NCI-H1417 treated with DMSO at 0.1 percent for 48 hours (cell line): ENCODE measurements around the gene DLGAP3.
"Not testable (repeated sequence)": the region's sequence is repeated elsewhere in the genome, so short reads cannot be mapped to it uniquely, and the experiment has no call there.

Experiments
- DNase-seq: peaks from one replicate; lab custom pipeline; 2025; lab: John Stamatoyannopoulos, UW

The DLGAP3 gene

GRCh38 chr1:34929497-34929852, at the start of gene DLGAP3:
Gene DLGAP3, minus strand, starts transcription at chr1:34929650. Its CDS starts 24,267 bp downstream, at chr1:34905383.
- no peak for DNase-seq

GRCh38 chr1:34978921-34979320, 49.5 kb upstream of the DLGAP3 start:
- DNase-seq: no peak

- no peak for DNase-seq
These were observed 48.4 kb upstream of the DLGAP3 start for GRCh38 chr1:34977858-34978257.

GRCh38 chr1:34977210-34977471, 47.7 kb upstream of the DLGAP3 start:
- DNase-seq: no peak

GRCh38 chr1:34976384-34977209, 47.1 kb upstream of the DLGAP3 start:
- DNase-seq: no peak

- no peak for DNase-seq
These were observed 46.3 kb upstream of the DLGAP3 start for GRCh38 chr1:34975771-34976170.

GRCh38 chr1:34975338-34975737, 45.9 kb upstream of the DLGAP3 start:
- no peak for DNase-seq

GRCh38 chr1:34974626-34975025, 45.2 kb upstream of the DLGAP3 start:
- DNase-seq: no peak

GRCh38 chr1:34973326-34973725, 43.9 kb upstream of the DLGAP3 start:
- no peak for DNase-seq

GRCh38 chr1:34970829-34971228, 41.4 kb upstream of the DLGAP3 start:
- DNase-seq: no peak

- no peak for DNase-seq
These were observed 40.8 kb upstream of the DLGAP3 start for GRCh38 chr1:34970220-34970735.

- not testable (repeated sequence) for DNase-seq
These were observed 38.8 kb upstream of the DLGAP3 start for GRCh38 chr1:34968297-34968696.

- not testable (repeated sequence) for DNase-seq
These were observed 38.2 kb upstream of the DLGAP3 start for GRCh38 chr1:34967672-34968071.

GRCh38 chr1:34965597-34965996, 36.1 kb upstream of the DLGAP3 start:
- no peak for DNase-seq

- no peak for DNase-seq
These were observed 21.0 kb upstream of the DLGAP3 start for GRCh38 chr1:34950428-34950827.

GRCh38 chr1:34948739-34949138, 19.3 kb upstream of the DLGAP3 start:
- DNase-seq: not testable (repeated sequence)

GRCh38 chr1:34947641-34948314, 18.3 kb upstream of the DLGAP3 start:
- DNase-seq: not testable (repeated sequence)

GRCh38 chr1:34946211-34946610, 16.8 kb upstream of the DLGAP3 start:
- no peak for DNase-seq

- DNase-seq: not testable (repeated sequence)
These were observed 12.3 kb upstream of the DLGAP3 start for GRCh38 chr1:34941798-34942197.

GRCh38 chr1:34930702-34931071, 1.2 kb upstream of the DLGAP3 start:
- no peak for DNase-seq

- DNase-seq: no peak
These were observed 627 bp upstream of the DLGAP3 start for GRCh38 chr1:34929853-34930701.

- DNase-seq: no peak
These were observed 552 bp downstream of the DLGAP3 start for GRCh38 chr1:34928699-34929496.
